Spleen (tissue), 7 donors: ENCODE data around the gene SSTR5.

Source experiments
- CTCF ChIP-seq, 11 experiments: fragments of 200-600 bp in 7 of 11; fragments of 450-650 bp in 4 of 11; sonication (generic) in 4 of 11; IDR thresholded peaks in 8 of 11; conservative IDR thresholded peaks in 3 of 11; 1 replicate in 7 of 11; 2 replicates in 4 of 11; pipeline versions ENCODE4 v1.4.0 to v1.8.0; 2016 to 2021; ENCODE audit warnings: antibody characterized with exemption in 11 of 11, inconsistent platforms in 4 of 11, mild to moderate bottlenecking in 1 of 11
- POLR2A ChIP-seq, 3 donors: fragments of 450-650 bp; IDR thresholded peaks; one replicate each; pipeline ENCODE4 v1.5.1; 2017; ENCODE audit warnings: antibody characterized with exemption in 3 of 3, mild to moderate bottlenecking in 1 of 3
- donor health status: DM: no; HTN: no; CAD: no; lungs with moderate emphysema.
- donor health status: DM: no; HTN: no; CAD: no.
- donor health status: DM: no; HTN: no; CAD: no.

- TF ChIP-seq POLR2A (IDR thresholded peaks at IDR 0.05), result no peak
- no peak for TF ChIP-seq CTCF (IDR thresholded peaks at IDR 0.05 in 8 of 11, conservative IDR thresholded peaks at IDR 0.05 in 3 of 11)
Measured at GRCh38 chr16:1076801-1077576, 4.4 kb downstream of the SSTR5 start.
